HepG2 (cell line): Measurements from ENCODE around the gene RORC.

Experiments
- SMC3 ChIP-seq: IDR thresholded peaks from 2 replicates; pipeline ENCODE4 v1.6.1; 2011; ENCODE audit warnings: low read length, improper control_type of control experiment
- TCF7 ChIP-seq: sonication (generic); IDR thresholded peaks from 2 replicates; pipeline ENCODE4 v1.6.1; 2016; ENCODE audit warnings: antibody characterized with exemption, low read depth
- ZNF362 ChIP-seq: sonication (generic); formaldehyde crosslinking; IDR thresholded peaks from 2 replicates; pipeline ENCODE4 v1.4.0; 2020; ENCODE audit warnings: missing genetic modification reagents, mild to moderate bottlenecking, borderline replicate concordance
- ZNF501 ChIP-seq: sonication (generic); formaldehyde crosslinking; IDR thresholded peaks from 2 replicates; pipeline ENCODE4 v1.5.1; 2020; ENCODE audit warnings: mild to moderate bottlenecking, moderate library complexity, missing genetic modification reagents
- ZNF644 ChIP-seq: IDR thresholded peaks from 2 replicates; pipeline ENCODE4 v1.6.1; 2016; ENCODE audit warnings: low read depth
- ZSCAN29 ChIP-seq: sonication (generic); formaldehyde crosslinking; conservative IDR thresholded peaks from 2 replicates; pipeline ENCODE4 v1.4.0; 2020; ENCODE audit warnings: mild to moderate bottlenecking, missing genetic modification reagents

GRCh38 chr1:151814971-151815545 lies 16.5 kb downstream of the RORC start:
- TF ChIP-seq ZNF362 (CRISPR knock-in tag) (no peak), ZNF501 (CRISPR knock-in tag) (no peak), ZSCAN29 (CRISPR knock-in tag) (no peak), SMC3 (no peak), ZNF644 (CRISPR knock-in tag) (no peak), TCF7 (no peak)
